HCT116 (cell line): ENCODE data around the gene DAZAP2.

Source experiments
- REST ChIP-seq: IDR thresholded peaks from 2 replicates; pipeline ENCODE4 v1.6.1; 2012; ENCODE audit warnings: low read depth
- TF ChIP-seq, protein P1 (sequence below), 3 experiments: fragments of 200-600 bp in 1 of 3; sonication (generic) in 1 of 3; IDR thresholded peaks in 2 of 3; conservative IDR thresholded peaks in 1 of 3; 2 replicates each; pipeline ENCODE4 v1.5.1; 2012 to 2017; ENCODE audit warnings: low read depth in 2 of 3, low read length in 2 of 3, antibody characterized with exemption in 1 of 3, borderline replicate concordance in 1 of 3, control low read depth in 1 of 3, mild to moderate bottlenecking in 1 of 3, mixed read lengths in 1 of 3, mixed run types in 1 of 3, moderate library complexity in 1 of 3; ENCODE audit not compliant: insufficient read depth in 1 of 3

GRCh38 chr12:51219322-51219721 is 19.3 kb upstream of the DAZAP2 start:
- TF ChIP-seq, protein P1, sequence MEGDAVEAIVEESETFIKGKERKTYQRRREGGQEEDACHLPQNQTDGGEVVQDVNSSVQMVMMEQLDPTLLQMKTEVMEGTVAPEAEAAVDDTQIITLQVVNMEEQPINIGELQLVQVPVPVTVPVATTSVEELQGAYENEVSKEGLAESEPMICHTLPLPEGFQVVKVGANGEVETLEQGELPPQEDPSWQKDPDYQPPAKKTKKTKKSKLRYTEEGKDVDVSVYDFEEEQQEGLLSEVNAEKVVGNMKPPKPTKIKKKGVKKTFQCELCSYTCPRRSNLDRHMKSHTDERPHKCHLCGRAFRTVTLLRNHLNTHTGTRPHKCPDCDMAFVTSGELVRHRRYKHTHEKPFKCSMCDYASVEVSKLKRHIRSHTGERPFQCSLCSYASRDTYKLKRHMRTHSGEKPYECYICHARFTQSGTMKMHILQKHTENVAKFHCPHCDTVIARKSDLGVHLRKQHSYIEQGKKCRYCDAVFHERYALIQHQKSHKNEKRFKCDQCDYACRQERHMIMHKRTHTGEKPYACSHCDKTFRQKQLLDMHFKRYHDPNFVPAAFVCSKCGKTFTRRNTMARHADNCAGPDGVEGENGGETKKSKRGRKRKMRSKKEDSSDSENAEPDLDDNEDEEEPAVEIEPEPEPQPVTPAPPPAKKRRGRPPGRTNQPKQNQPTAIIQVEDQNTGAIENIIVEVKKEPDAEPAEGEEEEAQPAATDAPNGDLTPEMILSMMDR (IDR thresholded peaks at IDR 0.05 in 2 of 3, conservative IDR thresholded peaks at IDR 0.05 in 1 of 3; ENCODE audit: borderline replicate concordance in 1 of 3, insufficient read depth in 1 of 3, low read depth in 2 of 3, low read length in 2 of 3) = no peak
- TF ChIP-seq REST = no peak
